Stomach (tissue), 9 donors: ENCODE data around the gene C7orf33. TPM values are rescaled to one million over a fixed set of nuclear protein-coding genes. Genes with fewer than 3 reads are reported as not detected.
"Not testable (repeated sequence)": the region's sequence is repeated elsewhere in the genome, so short reads cannot be mapped to it uniquely, and the experiment has no call there.

Experiments used
- DNase-seq, 2 donors: peaks; one replicate each; pipeline versions ENCODE4 v3.0.0 to v3.0.0-alpha.2; 2013 to 2019
- H3K27ac ChIP-seq, 5 donors: fragments of 200-600 bp in 4 of 5; sonication (generic) in 4 of 5; one replicate each; pipeline ENCODE4 v1.5.1; 2013 to 2019; ENCODE audit warnings: mild to moderate bottlenecking in 1 of 5, moderate library complexity in 1 of 5
- H3K27me3 ChIP-seq, 3 donors: fragments of 200-600 bp; sonication (generic); one replicate each; pipeline ENCODE4 v1.5.1; 2017 to 2019; ENCODE audit warnings: mixed run types in 1 of 3
- H3K36me3 ChIP-seq, 4 donors: fragments of 200-600 bp; sonication (generic); 1 replicate in 3 of 4; 2 replicates in 1 of 4; pipeline ENCODE4 v1.5.1; 2016 to 2019
- H3K4me1 ChIP-seq, 4 donors: fragments of 200-600 bp; sonication (generic); one replicate each; pipeline ENCODE4 v1.5.1; 2016 to 2019
- H3K4me3 ChIP-seq, 4 donors: fragments of 200-600 bp; sonication (generic) in 3 of 4; one replicate each; pipeline ENCODE4 v1.5.1; 2016 to 2019; ENCODE audit warnings: mild to moderate bottlenecking in 1 of 4
- H3K9me3 ChIP-seq, 4 donors: fragments of 200-600 bp; sonication (generic); one replicate each; pipeline ENCODE4 v1.5.1; 2016 to 2019
- CTCF ChIP-seq, 7 experiments: fragments of 450-650 bp in 4 of 7; fragments of 200-600 bp in 3 of 7; sonication (generic) in 3 of 7; IDR thresholded peaks; one replicate each; pipeline ENCODE4 v1.5.1; 2016 to 2019; ENCODE audit warnings: antibody characterized with exemption in 7 of 7, control low read depth in 2 of 7, mild to moderate bottlenecking in 1 of 7
- EP300 ChIP-seq: sonication (generic); formaldehyde crosslinking; IDR thresholded peaks from one replicate; pipeline ENCODE4 v1.6.1; 2017; ENCODE audit warnings: antibody characterized with exemption
- POLR2A ChIP-seq, 4 donors: fragments of 450-650 bp; IDR thresholded peaks; one replicate each; pipeline ENCODE4 v1.6.1; 2016; ENCODE audit warnings: antibody characterized with exemption in 4 of 4, control low read depth in 2 of 4, mild to moderate bottlenecking in 1 of 4, moderate library complexity in 1 of 4
- POLR2AphosphoS5 ChIP-seq, 3 donors: sonication (generic); formaldehyde crosslinking; IDR thresholded peaks; one replicate each; pipeline ENCODE4 v1.6.1; 2016; ENCODE audit warnings: antibody characterized with exemption in 3 of 3
- WGBS, 5 donors: extraction: QIAGEN DNeasy Blood & Tissue Kit in 3 of 5; methylation state at CpG; one replicate each; pipeline versions ENCODE4 v1.1.5 to v1.1.7; 2013 to 2018; 5-methylcytosine and 5-hydroxymethylcytosine counted together
- intact Hi-C: fragments of 100-400 bp; cut with DNase I; formaldehyde crosslinking; loops from one replicate; pipeline ENCODE4 v1.15.1; 2023; ENCODE audit warnings: low total_unique reads
- polyA plus RNA-seq, 3 donors: library from polyadenylated mRNA; stranded (reverse); fragments of 200-250 nt; gene quantifications; one replicate each; pipeline ENCODE4 v1.2.3, GENCODE V29; 2013
- total RNA-seq, 5 donors: library from RNA; depleted of rRNA; stranded (reverse); fragments of >200 nt; gene quantifications; one replicate each; pipeline versions ENCODE4 v1.1.0 to v1.2.3, GENCODE V29; 2014 to 2016
- donor health status: healthy with polysubstance abuse.
- donor health status: Bipolar disorder and iron deficiency.
- donor health status: healthy.

Gene C7orf33
- total and polyA plus RNA-seq, 8 donors = not detected

DNA sequence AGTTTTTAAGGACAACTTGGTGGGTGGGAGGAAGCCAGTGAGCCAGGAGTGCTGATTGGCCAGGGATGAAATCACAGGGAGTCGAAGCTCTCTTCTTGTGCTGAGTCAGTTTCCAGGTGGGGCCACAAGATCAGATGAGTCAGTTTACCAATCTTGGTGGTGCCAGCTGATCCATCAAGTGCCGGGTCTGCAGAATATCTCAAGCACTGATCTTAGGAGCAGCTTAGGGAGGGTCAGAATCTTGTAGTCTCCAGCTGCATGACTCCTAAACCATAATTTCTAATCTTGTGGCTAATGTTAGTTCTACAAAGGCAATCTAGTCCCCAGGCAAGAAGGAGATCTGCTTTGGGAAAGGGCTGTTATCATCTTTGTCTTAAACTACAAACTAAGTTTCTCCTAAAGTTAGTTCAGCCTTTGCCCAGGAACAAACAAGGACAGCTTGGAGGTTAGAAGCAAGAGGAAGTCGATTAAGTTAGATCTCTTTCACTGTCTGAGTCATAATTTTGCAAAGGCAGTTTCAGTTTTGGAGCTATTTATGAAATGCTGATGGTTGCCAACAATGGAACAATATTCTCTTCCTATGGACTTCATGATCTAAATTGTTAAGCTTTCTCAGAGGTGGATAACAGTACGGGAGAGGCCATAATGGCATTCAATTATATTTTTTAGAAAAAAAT is 26.2 kb upstream of the C7orf33 start:
- Histone ChIP-seq H3K27ac (peak overlapping the region; percentile 55 to 87 (median 77)), H3K4me1 (peaks cover 0 to 32% (median 16%) of the 10 kb centered on the region in 4 donors)
- TF ChIP-seq POLR2AphosphoS5 (IDR thresholded peaks at IDR 0.05) = peak in 1 of 3 donors; percentile 24
- H3K27me3 ChIP-seq, intact Hi-C loops, H3K4me3 ChIP-seq, H3K36me3 ChIP-seq, H3K9me3 ChIP-seq: not testable (repeated sequence)
- 19 to 32% (median 26%) methylated on average over 4 of the region's 4 CpGs for WGBS, 5 donors
- DNase-seq = peak; percentile 27 to 28

DNA sequence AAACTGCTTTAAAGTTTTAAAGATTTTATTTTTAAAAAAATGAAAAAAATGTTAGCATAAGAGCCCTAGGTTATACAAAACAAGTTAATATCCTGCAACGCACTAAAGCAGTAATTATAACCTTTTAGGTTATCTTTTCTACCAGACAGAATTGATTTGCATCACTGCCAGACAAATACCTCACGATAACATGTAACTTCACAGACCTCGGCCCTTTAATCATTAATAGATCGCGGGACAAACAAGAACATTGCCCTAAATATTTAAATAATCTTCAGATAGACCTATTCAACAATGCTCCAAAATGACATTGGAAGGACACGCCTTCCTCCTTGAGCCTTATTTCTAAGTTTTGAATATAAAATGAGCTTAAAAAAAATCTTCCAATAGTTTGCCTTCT is 23.8 kb upstream of the C7orf33 start:
- no peak overlapping the region for H3K4me3 ChIP-seq
- peak in 1 of 3 donors; percentile 13 for TF ChIP-seq POLR2AphosphoS5 (IDR thresholded peaks at IDR 0.05)
- TF ChIP-seq CTCF (IDR thresholded peaks at IDR 0.05) = no peak
- no peak for TF ChIP-seq EP300
- no peak for TF ChIP-seq POLR2A (IDR thresholded peaks at IDR 0.05)
- WGBS, 5 donors = 30 to 64% (median 57%) methylated on average over 6 of the region's 6 CpGs
- peaks cover 0 to 4% (median 0%) of the 10 kb centered on the region in 4 donors for H3K9me3 ChIP-seq
- no peaks in the 10 kb centered on the region for H3K36me3 ChIP-seq
- no peak for DNase-seq
- intact Hi-C loops = no loop called here
- no peaks in the 10 kb centered on the region for H3K27me3 ChIP-seq
- peaks cover 0 to 32% (median 16%) of the 10 kb centered on the region in 4 donors for H3K4me1 ChIP-seq
- no peak overlapping the region for H3K27ac ChIP-seq

DNA sequence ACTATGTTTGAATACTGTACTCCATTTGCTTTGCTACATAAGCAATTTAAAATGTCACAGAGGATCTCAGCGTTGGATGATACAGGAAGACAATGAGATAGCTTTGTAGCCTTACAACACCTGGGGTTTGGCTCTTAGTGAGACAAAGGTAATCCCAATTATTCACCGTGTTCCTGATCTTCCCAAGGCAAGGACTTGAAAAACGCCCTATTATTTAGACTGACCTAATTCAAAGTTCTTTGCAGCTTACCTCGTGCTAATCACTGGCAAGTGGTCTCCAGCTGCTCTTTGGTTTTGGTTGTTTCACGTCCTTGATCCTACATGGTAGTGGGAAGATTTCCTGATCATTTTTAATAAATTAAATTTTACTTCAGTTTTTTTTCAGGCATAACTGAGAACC is 23.0 kb upstream of the C7orf33 start:
- WGBS, 5 donors = 40 to 56% (median 48%) methylated on average over 5 of the region's 5 CpGs
- Histone ChIP-seq H3K4me3 (no peak overlapping the region), H3K27me3 (no peaks in the 10 kb centered on the region), H3K4me1 (peaks cover 0 to 32% (median 16%) of the 10 kb centered on the region in 4 donors), H3K36me3 (no peaks in the 10 kb centered on the region), H3K27ac (no peak overlapping the region), H3K9me3 (peaks cover 0 to 4% (median 0%) of the 10 kb centered on the region in 4 donors)
- intact Hi-C loops = no loop called here
- no peak for TF ChIP-seq EP300
- TF ChIP-seq POLR2AphosphoS5 (IDR thresholded peaks at IDR 0.05) = no peak
- no peak for TF ChIP-seq POLR2A (IDR thresholded peaks at IDR 0.05)
- no peak for TF ChIP-seq CTCF (IDR thresholded peaks at IDR 0.05)
- no peak for DNase-seq

GRCh38 chr7:148570510-148570909 is 20.1 kb upstream of the C7orf33 start:
- no peak for DNase-seq
- H3K4me3 ChIP-seq = no peak overlapping the region
- intact Hi-C loops = no loop called here
- H3K9me3 ChIP-seq = peaks cover 0 to 4% (median 0%) of the 10 kb centered on the region in 4 donors
- H3K4me1 ChIP-seq = peaks cover 0 to 11% (median under 1%) of the 10 kb centered on the region in 4 donors
- no peaks in the 10 kb centered on the region for H3K36me3 ChIP-seq
- 80 to 91% (median 88%) methylated on average over 2 of the region's 2 CpGs for WGBS, 5 donors
- no peak overlapping the region for H3K27ac ChIP-seq
- no peaks in the 10 kb centered on the region for H3K27me3 ChIP-seq
- TF ChIP-seq CTCF (IDR thresholded peaks at IDR 0.05) (no peak), EP300 (no peak), POLR2A (IDR thresholded peaks at IDR 0.05) (no peak), POLR2AphosphoS5 (IDR thresholded peaks at IDR 0.05) (no peak)

DNA sequence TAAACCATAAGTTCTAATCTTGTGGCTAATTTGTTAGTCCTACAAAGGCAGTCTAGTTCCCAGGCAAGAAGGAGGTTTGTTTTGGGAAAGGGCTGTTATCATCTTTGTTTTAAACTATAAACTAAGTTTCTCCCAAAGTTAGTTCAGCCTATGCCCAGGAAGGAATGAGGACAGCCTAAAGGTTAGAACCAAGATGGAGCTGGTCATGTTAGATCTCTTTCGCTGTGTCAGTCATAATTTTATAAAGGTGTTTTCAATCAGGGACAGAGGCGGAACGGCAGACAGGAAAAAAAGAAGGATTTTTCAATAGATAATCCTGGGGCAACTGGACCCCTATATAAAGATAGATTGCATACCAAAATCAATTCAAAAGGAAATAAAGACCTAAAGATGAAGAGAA is 19.6 kb upstream of the C7orf33 start:
- 85 to 96% (median 95%) methylated on average over 3 of the region's 3 CpGs for WGBS, 5 donors
- intact Hi-C loops = not testable (repeated sequence)

More for the DNA sequence above, 19.6 kb upstream of the C7orf33 start:
- H3K9me3 ChIP-seq, H3K4me3 ChIP-seq, H3K27me3 ChIP-seq, H3K27ac ChIP-seq, H3K36me3 ChIP-seq, DNase-seq: not testable (repeated sequence)
- H3K4me1 ChIP-seq = peaks cover 0 to 14% (median 3%) of the 10 kb centered on the region in 4 donors
